ENCODE data around the gene RHOA.
"Not testable (repeated sequence)": the region's sequence is repeated elsewhere in the genome, so short reads cannot be mapped to it uniquely, and the experiment has no call there.

RHOA gene

DNA sequence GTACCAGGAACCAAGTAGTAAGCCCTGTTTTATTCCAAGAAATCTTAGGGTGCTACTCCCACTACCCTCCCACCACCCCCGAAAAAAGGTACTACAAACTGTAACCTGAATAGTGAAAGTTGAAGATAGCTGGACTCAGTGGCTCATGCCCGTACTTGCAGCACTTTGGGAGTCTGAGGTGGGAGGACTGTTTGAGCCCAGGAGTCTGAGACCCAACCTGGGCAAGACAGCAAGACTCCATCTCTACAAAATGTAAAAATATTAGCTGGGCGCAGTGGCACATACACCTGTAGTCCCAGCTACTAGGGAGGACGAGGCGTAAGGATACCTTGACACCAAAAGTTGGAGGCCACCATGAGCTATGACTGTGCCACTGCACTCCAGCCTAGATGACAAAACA lies 7.9 kb downstream of the RHOA start:
- H3K4me3 ChIP-seq (ENCODE audit: low read depth, low read length): no peak overlapping the region
- TF ChIP-seq, protein P1, sequence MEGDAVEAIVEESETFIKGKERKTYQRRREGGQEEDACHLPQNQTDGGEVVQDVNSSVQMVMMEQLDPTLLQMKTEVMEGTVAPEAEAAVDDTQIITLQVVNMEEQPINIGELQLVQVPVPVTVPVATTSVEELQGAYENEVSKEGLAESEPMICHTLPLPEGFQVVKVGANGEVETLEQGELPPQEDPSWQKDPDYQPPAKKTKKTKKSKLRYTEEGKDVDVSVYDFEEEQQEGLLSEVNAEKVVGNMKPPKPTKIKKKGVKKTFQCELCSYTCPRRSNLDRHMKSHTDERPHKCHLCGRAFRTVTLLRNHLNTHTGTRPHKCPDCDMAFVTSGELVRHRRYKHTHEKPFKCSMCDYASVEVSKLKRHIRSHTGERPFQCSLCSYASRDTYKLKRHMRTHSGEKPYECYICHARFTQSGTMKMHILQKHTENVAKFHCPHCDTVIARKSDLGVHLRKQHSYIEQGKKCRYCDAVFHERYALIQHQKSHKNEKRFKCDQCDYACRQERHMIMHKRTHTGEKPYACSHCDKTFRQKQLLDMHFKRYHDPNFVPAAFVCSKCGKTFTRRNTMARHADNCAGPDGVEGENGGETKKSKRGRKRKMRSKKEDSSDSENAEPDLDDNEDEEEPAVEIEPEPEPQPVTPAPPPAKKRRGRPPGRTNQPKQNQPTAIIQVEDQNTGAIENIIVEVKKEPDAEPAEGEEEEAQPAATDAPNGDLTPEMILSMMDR (IDR thresholded peaks at IDR 0.05; ENCODE audit: borderline replicate concordance, insufficient read depth, low read depth, low read length): no peak

DNA sequence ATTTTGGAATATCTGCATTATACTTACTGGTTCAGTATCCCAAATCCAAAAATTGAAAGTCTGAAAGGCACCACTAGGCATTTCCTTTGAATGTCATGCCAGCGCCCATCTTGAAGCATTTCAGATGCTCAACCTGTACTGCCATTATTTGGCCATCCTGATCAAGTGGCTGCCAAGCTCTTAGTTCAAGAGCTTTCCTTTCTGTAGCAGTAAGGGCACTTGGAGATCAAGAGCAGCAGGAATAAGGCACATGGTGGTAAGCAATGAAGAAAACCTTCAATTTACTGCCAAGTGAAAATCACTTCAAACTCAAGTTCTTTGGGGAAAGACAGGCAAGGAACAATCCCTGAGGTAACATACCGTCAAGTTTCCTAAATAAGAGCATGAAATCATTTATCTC lies 10.0 kb downstream of the RHOA start:
- no peak overlapping the region for H3K4me3 ChIP-seq (ENCODE audit: low read depth, low read length)
- TF ChIP-seq, protein P1 (IDR thresholded peaks at IDR 0.05; ENCODE audit: borderline replicate concordance, insufficient read depth, low read depth, low read length): no peak

DNA sequence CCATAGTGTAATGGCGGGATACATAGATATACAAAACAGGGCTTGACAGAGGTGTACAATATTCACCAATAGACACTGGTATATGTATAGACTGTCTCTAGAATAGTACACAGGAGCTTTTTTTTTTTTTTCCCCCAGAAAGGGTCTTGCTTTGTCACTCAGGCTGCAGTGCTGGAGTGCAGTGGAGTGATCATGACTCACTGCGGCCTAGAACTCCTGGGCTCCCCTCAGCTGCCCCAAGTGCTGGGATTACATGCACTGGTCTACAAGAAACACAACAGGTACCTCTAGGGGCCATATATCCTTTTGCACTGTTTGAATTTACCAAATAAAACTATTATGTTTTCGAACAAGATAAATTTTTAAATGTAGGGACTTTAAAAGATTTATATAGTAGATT lies 12.3 kb downstream of the RHOA start:
- TF ChIP-seq, protein P1 (IDR thresholded peaks at IDR 0.05; ENCODE audit: borderline replicate concordance, insufficient read depth, low read depth, low read length): no peak
- H3K4me3 ChIP-seq (ENCODE audit: low read depth, low read length): no peak overlapping the region

DNA sequence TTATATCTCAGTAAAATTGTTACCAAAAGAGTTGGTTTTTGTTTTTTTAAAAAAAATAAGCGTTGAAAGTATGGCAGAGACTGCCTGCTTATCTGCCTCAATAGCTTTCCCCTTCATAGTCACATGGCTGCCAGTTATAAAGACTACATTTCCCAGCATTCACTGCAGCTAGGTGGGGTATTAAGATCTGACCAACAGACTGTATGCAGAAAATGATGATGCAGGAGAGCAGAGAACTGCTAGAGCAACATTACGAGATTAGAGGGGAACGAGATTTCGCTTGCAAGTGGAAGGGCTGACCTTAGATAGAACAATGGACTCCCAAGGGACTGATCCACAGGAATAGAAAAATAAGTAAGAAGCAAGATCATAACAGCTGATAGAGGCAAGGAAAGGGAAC lies 14.3 kb downstream of the RHOA start:
- TF ChIP-seq, protein P1 (IDR thresholded peaks at IDR 0.05; ENCODE audit: borderline replicate concordance, insufficient read depth, low read depth, low read length): no peak
- no peak overlapping the region for H3K4me3 ChIP-seq (ENCODE audit: low read depth, low read length)

DNA sequence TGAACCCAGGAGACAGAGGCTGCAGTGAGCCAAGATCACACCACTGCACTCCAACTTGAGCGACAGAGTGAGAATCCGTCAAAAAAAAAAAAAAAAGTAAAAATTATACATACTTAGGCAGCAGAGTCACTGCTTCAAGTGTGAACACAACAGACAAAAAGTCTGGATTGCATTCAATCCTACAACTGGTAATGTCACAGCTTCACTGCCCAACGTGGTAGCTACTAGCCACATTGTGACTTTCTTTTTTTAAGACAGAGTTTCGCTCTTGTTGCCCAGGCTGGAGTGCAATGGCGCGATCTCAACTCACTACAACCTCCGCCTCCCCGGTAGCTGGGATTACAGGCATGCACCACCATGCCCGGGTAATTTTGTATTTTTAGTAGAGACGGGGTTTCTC lies 20.5 kb downstream of the RHOA start:
- H3K4me3 ChIP-seq (ENCODE audit: low read depth, low read length): not testable (repeated sequence)

DNA sequence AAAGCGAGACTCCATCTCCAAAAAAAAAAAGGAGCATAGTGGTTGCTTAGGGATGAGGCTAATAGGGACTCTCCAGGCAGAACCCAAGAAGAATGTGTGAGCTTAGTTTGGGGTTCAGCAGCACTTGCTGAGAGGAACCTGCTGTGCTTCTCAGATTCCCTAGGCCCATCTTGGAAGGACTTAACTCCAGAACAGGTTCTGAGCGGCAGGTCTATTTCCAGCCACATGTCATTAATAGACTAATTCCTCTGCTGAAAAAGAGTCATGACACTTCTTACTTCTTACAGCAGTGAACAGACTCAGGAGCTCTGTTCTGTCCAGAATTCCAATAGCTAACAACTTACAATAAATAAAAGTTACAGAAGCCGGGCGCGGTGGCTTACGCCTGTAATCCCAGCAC lies 22.5 kb downstream of the RHOA start:
- no peak overlapping the region for H3K4me3 ChIP-seq (ENCODE audit: low read depth, low read length)
- TF ChIP-seq, protein P1 (IDR thresholded peaks at IDR 0.05; ENCODE audit: borderline replicate concordance, insufficient read depth, low read depth, low read length): no peak

DNA sequence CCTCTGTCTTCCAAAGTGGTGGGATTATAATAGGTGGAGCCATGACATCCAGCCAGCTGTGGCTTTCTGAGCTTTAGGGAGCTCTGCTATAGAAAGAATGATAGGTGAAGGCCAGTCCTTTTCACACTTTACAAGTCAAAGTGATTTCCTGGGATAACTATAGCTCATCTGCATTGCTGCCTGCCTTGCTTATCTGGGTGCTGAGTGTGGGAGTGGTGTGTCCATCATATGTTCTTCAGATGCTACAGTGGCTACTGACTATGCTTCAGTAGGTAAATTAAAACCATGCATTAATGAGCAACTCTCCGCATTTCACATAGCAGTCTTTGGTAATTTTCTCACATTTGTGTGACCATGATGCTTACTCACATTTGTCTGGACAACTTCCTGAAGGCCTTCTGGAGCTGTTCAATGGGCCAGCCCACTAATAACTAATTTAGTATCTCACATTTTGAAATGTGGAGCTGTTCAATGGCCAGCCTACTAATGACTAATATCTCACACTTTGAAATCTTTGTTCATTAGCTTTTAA lies 23.4 kb downstream of the RHOA start:
- TF ChIP-seq, protein P1 (IDR thresholded peaks at IDR 0.05; ENCODE audit: borderline replicate concordance, insufficient read depth, low read depth, low read length): no peak
- H3K4me3 ChIP-seq (ENCODE audit: low read depth, low read length): no peak overlapping the region

DNA sequence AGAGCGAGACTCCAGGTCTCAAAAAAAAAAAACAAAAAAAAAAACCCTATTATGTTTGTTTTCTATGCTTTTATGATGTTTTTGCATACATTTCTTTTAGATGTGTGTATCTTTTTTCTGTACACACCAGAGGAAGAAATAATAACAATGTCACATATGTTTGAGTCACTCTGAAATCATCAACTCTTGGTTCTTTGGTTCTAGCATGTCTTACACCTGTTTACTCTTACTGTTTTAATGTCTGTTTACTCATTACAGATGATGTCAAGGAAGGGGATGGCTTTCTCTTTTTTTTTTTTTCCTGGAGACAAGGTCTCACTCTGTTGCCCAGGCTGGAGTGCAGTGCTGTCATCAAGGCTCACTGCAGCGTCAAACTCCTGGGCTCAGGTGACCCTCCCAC lies 24.1 kb downstream of the RHOA start:
- TF ChIP-seq, protein P1 (IDR thresholded peaks at IDR 0.05; ENCODE audit: borderline replicate concordance, insufficient read depth, low read depth, low read length): no peak
- H3K4me3 ChIP-seq (ENCODE audit: low read depth, low read length): no peak overlapping the region

Data from GM12875 (cell line).